Measurements from ENCODE around the gene IQSEC1. TPM values are rescaled to one million over a fixed set of nuclear protein-coding genes. Genes with fewer than 3 reads are reported as not detected.

Gene IQSEC1
- total RNA-seq, 2 donors from 2014 or later, result 38.0 to 62.9 TPM

DNA sequence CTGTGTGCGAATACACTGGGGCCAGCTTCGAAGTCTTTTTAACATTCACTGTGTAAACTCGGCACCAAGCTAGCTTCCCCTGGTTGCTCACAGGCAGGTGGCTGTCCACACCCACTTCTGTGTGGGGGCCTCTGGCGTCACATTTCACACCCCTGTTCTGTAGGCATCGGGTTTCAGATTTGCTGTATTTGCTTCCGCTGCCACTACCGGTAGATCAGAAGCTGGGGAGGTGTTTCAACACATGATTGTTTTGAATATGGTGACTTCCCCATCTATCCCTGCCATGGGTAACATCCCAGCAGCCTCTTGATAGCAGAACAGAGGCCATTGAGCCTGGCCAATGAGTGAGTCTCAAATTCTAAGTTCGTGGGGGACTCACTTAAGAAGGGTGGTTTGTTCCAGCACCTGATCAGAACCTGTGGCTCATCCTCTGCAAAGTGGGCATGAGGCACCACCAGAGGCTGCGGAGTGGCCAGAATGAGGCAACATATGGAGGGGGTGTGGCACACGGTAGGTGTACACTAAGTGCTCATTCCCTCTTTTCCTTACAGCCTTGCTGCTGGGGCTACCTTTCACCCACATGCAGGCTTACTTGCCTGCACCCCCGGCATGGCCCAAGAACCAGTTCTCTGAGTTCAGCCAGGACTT is 61.5 kb downstream of the IQSEC1 start:
- Mint-ChIP-seq H3K27ac (peak overlapping the region; percentile 96), H3K9me3 (no peaks in the 10 kb centered on the region), H3K4me1 (peaks cover 56% of the 10 kb centered on the region), H3K36me3 (ENCODE audit: low read depth) (peaks cover 45% of the 10 kb centered on the region), H3K27me3 (no peaks in the 10 kb centered on the region), H3K4me3 (peak overlapping the region; percentile 95)
- peak; percentile 60 for ATAC-seq (replicated peaks)

- Mint-ChIP-seq H3K27me3 (no peaks in the 10 kb centered on the region), H3K9me3 (no peaks in the 10 kb centered on the region), H3K4me3 (peak overlapping the region; percentile 95), H3K36me3 (ENCODE audit: low read depth) (peaks cover 45% of the 10 kb centered on the region), H3K27ac (peak overlapping the region; percentile 96), H3K4me1 (peaks cover 51% of the 10 kb centered on the region)
- ATAC-seq (replicated peaks), result no peak
Measured at GRCh38 chr3:13010780-13011572, 62.3 kb downstream of the IQSEC1 start.

DNA sequence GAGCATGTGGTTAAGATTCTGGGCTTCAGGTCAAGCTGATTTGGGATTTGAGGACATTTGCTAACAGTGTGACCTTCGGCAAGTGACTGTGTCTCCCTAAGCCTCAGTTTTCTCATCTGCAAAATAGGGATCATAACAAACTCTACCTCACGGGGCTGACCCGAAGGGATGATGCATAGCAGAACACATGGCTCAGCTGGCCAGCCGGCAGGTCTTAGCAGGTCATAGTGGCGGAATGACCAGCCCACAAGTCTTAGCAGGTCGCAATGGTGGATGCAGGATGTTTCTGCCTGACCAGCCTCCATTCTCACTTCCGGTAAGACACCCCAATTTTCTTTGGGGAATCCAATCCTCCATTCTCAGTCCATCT is 63.3 kb downstream of the IQSEC1 start:
- H3K27me3 Mint-ChIP-seq, result no peaks in the 10 kb centered on the region
- peaks cover 45% of the 10 kb centered on the region for H3K36me3 Mint-ChIP-seq (ENCODE audit: low read depth)
- peak overlapping the region; percentile 96 for H3K27ac Mint-ChIP-seq
- no peak for ATAC-seq (replicated peaks)
- H3K9me3 Mint-ChIP-seq, result no peaks in the 10 kb centered on the region
- peak overlapping the region; percentile 95 for H3K4me3 Mint-ChIP-seq
- peaks cover 53% of the 10 kb centered on the region for H3K4me1 Mint-ChIP-seq

DNA sequence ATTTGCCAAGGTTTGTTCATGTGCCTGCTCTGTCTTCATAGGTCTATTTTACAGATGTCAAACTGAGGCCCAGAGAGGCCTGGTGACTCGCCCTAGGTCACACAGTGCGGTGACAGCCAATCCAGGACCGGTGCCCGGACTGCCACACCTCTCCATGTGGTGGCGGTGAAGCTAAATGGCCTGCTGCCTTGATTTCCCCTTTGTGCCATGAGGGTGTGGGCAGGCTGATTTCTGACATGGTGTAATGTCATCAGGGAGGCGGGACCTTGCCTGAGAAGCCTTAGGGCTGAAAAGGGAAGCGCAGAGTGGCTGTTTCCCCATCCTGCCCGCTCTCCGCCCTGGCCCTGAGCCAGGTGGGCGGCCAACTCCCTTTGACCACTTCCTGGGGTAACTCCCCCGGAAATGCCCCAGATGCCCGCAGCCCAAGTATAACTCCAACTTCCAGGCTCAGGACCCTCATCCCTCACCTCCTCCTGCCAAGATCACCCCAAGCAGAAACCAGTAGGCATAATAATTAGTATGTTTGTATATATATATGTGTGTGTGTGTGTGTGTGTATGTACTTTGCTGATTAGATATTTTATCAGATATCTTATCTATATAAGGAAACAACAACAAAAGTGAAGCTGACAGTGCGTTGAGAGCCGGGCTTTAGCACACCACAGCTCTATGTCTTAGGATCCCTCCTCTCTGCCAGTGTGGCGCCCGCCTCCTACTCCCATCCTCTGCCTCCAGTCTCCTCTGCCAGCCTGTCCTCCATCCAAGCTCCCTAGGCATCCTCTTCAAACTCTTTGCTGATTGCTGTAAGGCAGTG is 63.9 kb downstream of the IQSEC1 start:
- peak overlapping the region; percentile 96 for H3K27ac Mint-ChIP-seq
- peaks cover 45% of the 10 kb centered on the region for H3K36me3 Mint-ChIP-seq (ENCODE audit: low read depth)
- peak overlapping the region; percentile 95 for H3K4me3 Mint-ChIP-seq
- peaks cover 57% of the 10 kb centered on the region for H3K4me1 Mint-ChIP-seq
- no peaks in the 10 kb centered on the region for H3K9me3 Mint-ChIP-seq
- peak; percentile 8 for ATAC-seq (replicated peaks)
- no peaks in the 10 kb centered on the region for H3K27me3 Mint-ChIP-seq

DNA sequence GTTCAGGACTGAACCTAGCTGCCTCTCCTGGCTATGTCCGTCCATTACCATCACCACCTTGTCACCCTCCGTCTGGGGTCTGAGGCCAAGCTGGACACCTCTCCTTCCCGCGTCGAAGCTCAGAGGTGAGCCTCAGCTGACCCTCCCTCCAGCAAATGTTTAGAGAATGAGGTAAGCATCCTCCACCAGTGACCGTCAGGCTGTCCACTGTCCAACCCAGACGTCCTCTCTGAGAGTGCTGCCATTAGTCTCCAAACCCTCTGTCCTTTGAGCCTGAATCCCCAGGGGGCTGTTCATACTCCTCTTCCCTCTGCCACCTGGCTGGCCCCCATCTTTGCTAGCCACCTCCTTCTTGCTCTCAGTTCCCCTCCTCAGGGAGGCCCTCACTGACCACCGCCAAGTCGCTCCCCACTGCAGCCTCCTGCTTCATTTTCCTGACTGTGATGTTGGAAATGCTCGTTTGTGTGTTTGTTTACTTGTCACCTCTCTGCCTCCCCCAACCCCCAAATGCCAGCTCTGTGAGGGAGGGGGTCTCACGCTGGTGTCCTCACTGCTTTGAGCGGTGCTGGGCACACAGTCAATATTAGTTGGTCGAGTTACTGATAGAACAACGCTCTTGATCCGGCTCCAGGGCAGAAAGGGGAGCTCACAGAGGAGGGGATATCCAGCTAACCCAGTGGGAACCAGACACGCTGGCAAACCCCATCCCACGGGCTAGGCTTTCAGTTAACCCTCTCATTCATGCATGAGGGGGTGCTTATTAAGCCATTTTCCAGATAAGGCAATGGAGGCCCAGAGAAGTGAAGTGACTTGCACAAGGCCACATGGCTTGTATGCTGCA is 64.9 kb downstream of the IQSEC1 start:
- no peak for ATAC-seq (replicated peaks)
- peak overlapping the region; percentile 95 for H3K4me3 Mint-ChIP-seq
- peak overlapping the region; percentile 96 for H3K27ac Mint-ChIP-seq

GRCh38 chr3:13007251-13007941 is 65.8 kb downstream of the IQSEC1 start:
- Mint-ChIP-seq H3K4me3 (peak overlapping the region; percentile 95), H3K27ac (no peak overlapping the region), H3K27me3 (no peaks in the 10 kb centered on the region), H3K36me3 (ENCODE audit: low read depth) (peaks cover 37% of the 10 kb centered on the region), H3K4me1 (peaks cover 66% of the 10 kb centered on the region), H3K9me3 (no peaks in the 10 kb centered on the region)
- ATAC-seq (replicated peaks), result no peak

More for the DNA sequence above, 64.9 kb downstream of the IQSEC1 start:
- peaks cover 40% of the 10 kb centered on the region for H3K36me3 Mint-ChIP-seq (ENCODE audit: low read depth)
- H3K4me1 Mint-ChIP-seq, result peaks cover 62% of the 10 kb centered on the region
- no peaks in the 10 kb centered on the region for H3K9me3 Mint-ChIP-seq
- no peaks in the 10 kb centered on the region for H3K27me3 Mint-ChIP-seq

- H3K36me3 Mint-ChIP-seq (ENCODE audit: low read depth), result peaks cover 39% of the 10 kb centered on the region
- peak overlapping the region; percentile 19 for H3K4me3 Mint-ChIP-seq
- peaks cover 62% of the 10 kb centered on the region for H3K4me1 Mint-ChIP-seq
- no peaks in the 10 kb centered on the region for H3K27me3 Mint-ChIP-seq
- no peak for ATAC-seq (replicated peaks)
- no peaks in the 10 kb centered on the region for H3K9me3 Mint-ChIP-seq
- no peak overlapping the region for H3K27ac Mint-ChIP-seq
Measured at GRCh38 chr3:13006216-13006990, 66.8 kb downstream of the IQSEC1 start.

- H3K4me1 Mint-ChIP-seq, result peaks cover 51% of the 10 kb centered on the region
- peak overlapping the region; percentile 19 for H3K4me3 Mint-ChIP-seq
- H3K36me3 Mint-ChIP-seq (ENCODE audit: low read depth), result peaks cover 38% of the 10 kb centered on the region
- H3K27me3 Mint-ChIP-seq, result no peaks in the 10 kb centered on the region
- H3K9me3 Mint-ChIP-seq, result no peaks in the 10 kb centered on the region
- peak overlapping the region; percentile 41 for H3K27ac Mint-ChIP-seq
- ATAC-seq (replicated peaks), result no peak
Measured at GRCh38 chr3:13005301-13005700, 67.9 kb downstream of the IQSEC1 start.

DNA sequence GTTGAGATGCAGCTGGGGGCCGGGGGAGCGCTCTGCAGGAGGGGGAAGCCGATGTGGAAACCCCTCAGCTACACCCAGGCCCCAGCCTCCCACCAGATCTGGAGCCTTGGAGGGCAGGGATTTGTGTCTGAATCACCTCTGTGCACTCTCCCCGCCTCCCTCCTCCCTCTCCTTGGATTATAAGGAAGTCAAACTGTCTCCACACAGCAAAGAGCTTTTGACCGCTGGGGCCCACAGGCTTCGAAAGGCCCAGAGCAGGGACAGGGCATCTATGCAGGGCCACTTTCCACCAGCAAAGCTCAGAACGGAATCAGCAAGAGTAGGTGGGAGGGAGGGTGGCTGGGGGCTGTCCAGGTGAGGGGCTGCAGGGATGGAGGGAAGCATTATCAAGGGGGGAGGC is 68.9 kb downstream of the IQSEC1 start:
- H3K4me1 Mint-ChIP-seq, result peaks cover 49% of the 10 kb centered on the region
- no peak for ATAC-seq (replicated peaks)
- no peak overlapping the region for H3K4me3 Mint-ChIP-seq
- H3K36me3 Mint-ChIP-seq (ENCODE audit: low read depth), result peaks cover 37% of the 10 kb centered on the region
- no peak overlapping the region for H3K27ac Mint-ChIP-seq
- H3K9me3 Mint-ChIP-seq, result no peaks in the 10 kb centered on the region
- H3K27me3 Mint-ChIP-seq, result no peaks in the 10 kb centered on the region

DNA sequence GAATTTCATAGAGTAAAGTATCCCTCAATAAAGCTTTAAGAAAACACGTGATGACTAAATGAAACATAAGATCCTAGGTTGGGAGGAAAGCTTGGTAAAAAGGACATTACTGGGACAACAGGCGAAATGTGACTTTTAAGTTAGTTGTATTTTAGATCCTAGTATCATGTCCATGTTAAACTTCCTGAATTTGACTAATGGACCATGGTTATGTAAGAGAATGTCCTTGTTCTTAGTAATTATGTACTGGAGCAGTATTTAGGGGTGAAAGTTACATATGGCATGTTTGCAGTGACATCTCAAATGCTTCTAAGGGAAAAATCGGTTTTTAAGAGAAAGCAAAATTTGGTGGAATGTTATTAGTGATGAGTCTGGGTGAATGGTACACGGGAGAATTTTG is 69.6 kb downstream of the IQSEC1 start:
- H3K27me3 Mint-ChIP-seq, result no peaks in the 10 kb centered on the region
- no peak overlapping the region for H3K27ac Mint-ChIP-seq
- ATAC-seq (replicated peaks), result no peak
- no peaks in the 10 kb centered on the region for H3K9me3 Mint-ChIP-seq
- H3K36me3 Mint-ChIP-seq (ENCODE audit: low read depth), result peaks cover 37% of the 10 kb centered on the region
- peak overlapping the region; percentile 44 for H3K4me3 Mint-ChIP-seq
- H3K4me1 Mint-ChIP-seq, result peaks cover 46% of the 10 kb centered on the region

DNA sequence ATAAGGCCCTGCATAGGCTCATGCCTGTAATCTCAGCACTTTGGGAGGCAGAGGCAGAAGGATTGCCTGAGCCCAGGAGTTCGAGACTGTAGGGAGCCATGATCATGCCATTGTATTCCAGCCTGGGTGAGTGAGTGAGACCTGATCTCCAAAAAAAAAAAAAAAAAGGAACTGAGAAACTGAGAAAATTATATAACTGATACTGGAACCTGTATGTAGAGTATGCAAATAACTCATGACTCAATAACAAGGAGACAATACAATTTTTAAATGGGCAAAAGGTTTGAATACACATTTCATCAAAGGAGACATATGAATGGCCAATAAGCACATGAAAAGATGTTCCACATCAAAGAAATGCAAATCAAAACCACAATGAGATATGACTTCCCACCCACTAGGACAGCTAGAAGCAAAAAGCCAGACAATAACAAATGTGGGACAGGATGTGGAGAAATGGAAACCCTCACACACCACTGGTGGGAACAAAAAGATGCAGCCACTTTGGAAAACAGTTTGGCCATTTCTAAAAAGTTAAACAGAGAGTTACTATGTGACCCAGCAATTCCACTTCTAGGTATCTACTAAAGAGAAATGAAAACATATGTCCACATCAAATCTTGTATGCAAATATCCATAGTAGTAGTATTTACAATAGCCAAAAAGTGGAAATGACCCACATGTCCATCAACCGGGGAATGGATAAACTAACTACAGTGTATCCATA is 70.7 kb downstream of the IQSEC1 start:
- H3K27ac Mint-ChIP-seq, result peak overlapping the region; percentile 81
- H3K4me1 Mint-ChIP-seq, result peaks cover 49% of the 10 kb centered on the region
- no peaks in the 10 kb centered on the region for H3K9me3 Mint-ChIP-seq
- ATAC-seq (replicated peaks), result peak; percentile 89
- no peaks in the 10 kb centered on the region for H3K27me3 Mint-ChIP-seq
- peaks cover 46% of the 10 kb centered on the region for H3K36me3 Mint-ChIP-seq (ENCODE audit: low read depth)
- peak overlapping the region; percentile 44 for H3K4me3 Mint-ChIP-seq
